Smooth muscle cell (in vitro differentiated cells): Measurements from ENCODE around the gene NUP205. TPM values are rescaled to one million over a fixed set of nuclear protein-coding genes. Genes with fewer than 3 reads are reported as not detected.

Source experiments
- DNase-seq: peaks from one replicate; lab custom pipeline; 2025; ENCODE audit not compliant: unreplicated experiment; lab: John Stamatoyannopoulos, UW
- H2AFZ ChIP-seq: fragments of 200-600 bp; sonication (generic); 2 replicates; pipeline ENCODE4 v1.6.0; 2016; ENCODE audit warnings: antibody characterized with exemption, low read depth, mild to moderate bottlenecking
- H3F3A ChIP-seq: fragments of 200-600 bp; sonication (generic); 2 replicates; pipeline ENCODE4 v1.6.0; 2017; ENCODE audit warnings: antibody characterized with exemption, low read depth
- H3K27ac ChIP-seq: fragments of 200-600 bp; sonication (generic); 2 replicates; pipeline ENCODE4 v1.5.1; 2016; ENCODE audit warnings: low read depth, mild to moderate bottlenecking
- H3K27me3 ChIP-seq: fragments of 200-600 bp; sonication (generic); 2 replicates; pipeline ENCODE4 v1.6.1; 2016; ENCODE audit warnings: low read depth, mild to moderate bottlenecking
- H3K36me3 ChIP-seq: fragments of 200-600 bp; sonication (generic); 2 replicates; pipeline ENCODE4 v1.5.1; 2016; ENCODE audit warnings: low read depth
- H3K4me1 ChIP-seq: fragments of 200-600 bp; sonication (generic); 2 replicates; pipeline ENCODE4 v1.5.1; 2016; ENCODE audit warnings: low read depth
- H3K4me2 ChIP-seq: fragments of 200-600 bp; sonication (generic); 2 replicates; pipeline ENCODE4 v1.6.0; 2016; ENCODE audit warnings: mild to moderate bottlenecking
- H3K4me3 ChIP-seq: fragments of 200-600 bp; sonication (generic); 2 replicates; pipeline ENCODE4 v1.5.1; 2016; ENCODE audit warnings: mild to moderate bottlenecking
- H3K79me2 ChIP-seq: fragments of 200-600 bp; sonication (generic); 2 replicates; pipeline ENCODE4 v1.6.0; 2016; ENCODE audit warnings: low read depth, mild to moderate bottlenecking
- H3K9ac ChIP-seq: fragments of 200-600 bp; sonication (generic); 2 replicates; pipeline ENCODE4 v1.6.0; 2016; ENCODE audit warnings: low read depth
- H3K9me3 ChIP-seq: fragments of 200-600 bp; sonication (generic); replicated peaks from 2 replicates; pipeline ENCODE4 v1.5.1; 2016; ENCODE audit warnings: low read depth
- H4K20me1 ChIP-seq: fragments of 200-600 bp; sonication (generic); 2 replicates; pipeline ENCODE4 v1.6.0; 2016; ENCODE audit warnings: low read depth
- CTCF ChIP-seq: fragments of 200-600 bp; sonication (generic); IDR thresholded peaks from 2 replicates; pipeline ENCODE4 v1.5.1; 2017; ENCODE audit warnings: borderline replicate concordance, mild to moderate bottlenecking, antibody characterized with exemption; ENCODE audit not compliant: insufficient read depth, poor library complexity, severe bottlenecking
- WGBS: methylation state at CpG from one replicate; pipeline ENCODE4 v1.1.7; 2016; ENCODE audit warnings: low lambda C conversion rate; 5-methylcytosine and 5-hydroxymethylcytosine counted together
- polyA plus RNA-seq: library from polyadenylated mRNA; unstranded; fragments of >200 nt; fragmentation: Nextera tagmentation; extraction: Ambion mirVana; gene quantifications from 2 replicates; pipeline ENCODE4 v1.2.1, GENCODE V29; 2016
- total RNA-seq: library from RNA; depleted of rRNA; stranded (reverse); fragments of >200 nt; gene quantifications from 2 replicates; pipeline ENCODE4 v1.2.3, GENCODE V29; 2014

Gene NUP205
- total and polyA plus RNA-seq, 2 experiments from 2014 or later: 17.3 to 69.6 TPM

DNA sequence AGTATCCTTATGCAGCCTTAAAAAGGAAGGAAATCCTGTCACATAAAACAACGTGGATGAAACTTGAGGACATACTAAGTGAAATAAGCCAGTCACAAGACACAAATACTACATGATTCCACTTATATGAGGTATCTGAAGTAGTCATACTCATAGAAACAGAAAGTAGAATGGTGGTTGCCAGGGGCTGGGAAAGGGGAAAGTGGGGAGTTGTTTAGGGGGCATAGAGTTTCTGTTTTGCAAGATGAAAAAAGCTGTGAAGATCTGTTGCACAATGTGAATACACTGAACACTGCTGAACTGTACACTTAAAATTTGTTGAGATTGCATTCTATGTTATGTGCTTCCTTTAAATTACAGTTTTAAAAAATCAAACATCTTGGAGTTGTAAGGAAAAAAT, 2.9 kb downstream of the NUP205 start:
- Histone ChIP-seq H3K4me2 (no peak overlapping the region), H4K20me1 (peaks cover 21% of the 10 kb centered on the region), H3K9me3 (no peaks in the 10 kb centered on the region), H3F3A (no peaks in the 10 kb centered on the region), H3K9ac (no peak overlapping the region), H3K27me3 (no peaks in the 10 kb centered on the region), H3K4me3 (no peak overlapping the region), H3K4me1 (peaks cover 6% of the 10 kb centered on the region), H3K36me3 (no peaks in the 10 kb centered on the region), H2AFZ (no peak overlapping the region), H3K79me2 (peaks cover 69% of the 10 kb centered on the region), H3K27ac (no peak overlapping the region)
- no peak for TF ChIP-seq CTCF
- WGBS: 83% methylated on average over 1 of the region's 1 CpG
- no peak for DNase-seq

- no peaks in the 10 kb centered on the region for H3K27me3 ChIP-seq
- H3K36me3 ChIP-seq: no peaks in the 10 kb centered on the region
- H3K4me2 ChIP-seq: no peak overlapping the region
- H3K27ac ChIP-seq: peak overlapping the region; percentile 31
- no peaks in the 10 kb centered on the region for H3F3A ChIP-seq
- H4K20me1 ChIP-seq: peaks cover 29% of the 10 kb centered on the region
- no peaks in the 10 kb centered on the region for H3K9me3 ChIP-seq
- H3K4me3 ChIP-seq: no peak overlapping the region
- H3K4me1 ChIP-seq: peaks cover 6% of the 10 kb centered on the region
- H2AFZ ChIP-seq: no peak overlapping the region
- DNase-seq: no peak
- no peak overlapping the region for H3K9ac ChIP-seq
- WGBS: 55% methylated on average over 8 of the region's 8 CpGs
- H3K79me2 ChIP-seq: peaks cover 88% of the 10 kb centered on the region
- TF ChIP-seq CTCF: no peak
Measured at GRCh38 chr7:135562720-135563119, 5.0 kb downstream of the NUP205 start.

DNA sequence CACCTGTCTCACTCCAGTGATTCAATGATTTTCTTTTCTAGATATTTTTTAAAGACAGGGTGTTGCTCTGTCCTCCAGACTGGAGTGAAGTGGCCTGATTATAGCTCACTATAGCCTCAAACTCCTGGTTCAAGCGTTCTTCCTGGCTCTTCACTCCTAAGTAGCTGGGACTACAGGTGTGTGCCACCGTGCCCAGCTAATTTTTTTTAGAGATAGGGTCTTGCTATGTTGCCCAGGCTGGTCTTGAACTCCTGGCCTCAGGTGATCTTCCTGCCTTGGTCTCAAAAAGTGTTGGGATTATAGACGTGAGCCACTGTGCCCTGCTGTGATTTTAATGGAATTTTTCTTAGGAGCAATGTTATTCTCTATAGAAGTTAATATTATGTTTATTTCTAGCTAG, 14.1 kb downstream of the NUP205 start:
- H3K9me3 ChIP-seq: no peaks in the 10 kb centered on the region
- H4K20me1 ChIP-seq: peaks cover 12% of the 10 kb centered on the region
- no peak overlapping the region for H3K4me3 ChIP-seq
- no peak overlapping the region for H2AFZ ChIP-seq
- no peaks in the 10 kb centered on the region for H3F3A ChIP-seq
- H3K27me3 ChIP-seq: no peaks in the 10 kb centered on the region
- peaks cover 38% of the 10 kb centered on the region for H3K79me2 ChIP-seq
- no peak overlapping the region for H3K4me2 ChIP-seq
- no peak for TF ChIP-seq CTCF
- no peak overlapping the region for H3K9ac ChIP-seq
- 94% methylated on average over 3 of the region's 3 CpGs for WGBS
- H3K27ac ChIP-seq: no peak overlapping the region
- H3K36me3 ChIP-seq: peaks cover 24% of the 10 kb centered on the region
- H3K4me1 ChIP-seq: no peaks in the 10 kb centered on the region
- DNase-seq: no peak

DNA sequence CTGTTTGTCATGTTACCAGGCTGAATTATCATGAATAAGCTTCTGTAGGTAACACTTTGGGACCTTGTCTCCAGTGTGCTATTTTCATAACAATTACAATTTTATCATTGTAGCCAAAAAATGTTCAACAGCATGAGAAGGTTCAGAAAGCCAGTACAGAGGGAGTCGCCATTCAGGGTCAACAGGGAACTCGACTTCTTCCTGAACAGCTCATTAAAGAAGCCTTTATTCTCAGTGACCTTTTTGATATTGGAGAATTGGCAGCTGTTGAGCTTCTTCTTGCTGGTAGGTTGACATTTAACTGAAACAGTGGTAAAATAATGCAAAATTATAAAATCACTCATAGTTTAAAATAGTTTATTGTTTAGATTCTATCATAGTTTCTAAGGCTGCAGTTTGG, 15.8 kb downstream of the NUP205 start:
- H3K36me3 ChIP-seq: peaks cover 24% of the 10 kb centered on the region
- peaks cover 3% of the 10 kb centered on the region for H4K20me1 ChIP-seq
- no peak for TF ChIP-seq CTCF
- no peak overlapping the region for H3K9ac ChIP-seq
- no peak overlapping the region for H2AFZ ChIP-seq
- no peaks in the 10 kb centered on the region for H3K9me3 ChIP-seq
- WGBS: 95% methylated on average over 2 of the region's 2 CpGs
- H3F3A ChIP-seq: no peaks in the 10 kb centered on the region
- peaks cover 23% of the 10 kb centered on the region for H3K79me2 ChIP-seq
- no peak overlapping the region for H3K4me3 ChIP-seq
- no peak overlapping the region for H3K4me2 ChIP-seq
- H3K27me3 ChIP-seq: no peaks in the 10 kb centered on the region
- H3K4me1 ChIP-seq: no peaks in the 10 kb centered on the region
- H3K27ac ChIP-seq: no peak overlapping the region
- DNase-seq: no peak
